Vagina (tissue), 2 donors: ENCODE measurements around the gene RAB20. TPM values are rescaled to one million over a fixed set of nuclear protein-coding genes. Genes with fewer than 3 reads are reported as not detected.

Experiments used
- DNase-seq, 2 donors: peaks; one replicate each; pipeline ENCODE4 v3.0.0-alpha.2; 2017; ENCODE audit errors: extremely low spot score in 2 of 2
- H3K27ac ChIP-seq: fragments of 200-600 bp; sonication (generic); one replicate; pipeline ENCODE4 v1.5.1; 2019
- H3K27me3 ChIP-seq: fragments of 200-600 bp; sonication (generic); one replicate; pipeline ENCODE4 v1.5.1; 2019
- H3K36me3 ChIP-seq, 2 donors: fragments of 200-600 bp; sonication (generic); one replicate each; pipeline ENCODE4 v1.5.1; 2017 to 2019
- H3K4me1 ChIP-seq: fragments of 200-600 bp; sonication (generic); one replicate; pipeline ENCODE4 v1.5.1; 2019
- H3K4me3 ChIP-seq, 2 donors: fragments of 200-600 bp; sonication (generic); 1 replicate in 1 of 2; 2 replicates in 1 of 2; pipeline ENCODE4 v1.5.1; 2016 to 2019
- H3K9me3 ChIP-seq: fragments of 200-600 bp; sonication (generic); one replicate; pipeline ENCODE4 v1.5.1; 2019
- POLR2A ChIP-seq, 2 donors: fragments of 450-650 bp; IDR thresholded peaks; one replicate each; pipeline ENCODE4 v1.6.1; 2017; ENCODE audit warnings: antibody characterized with exemption in 2 of 2, mild to moderate bottlenecking in 2 of 2, moderate library complexity in 2 of 2
- POLR2AphosphoS5 ChIP-seq, 2 donors: sonication (generic); formaldehyde crosslinking; IDR thresholded peaks; one replicate each; pipeline ENCODE4 v1.9.0; 2017; ENCODE audit warnings: antibody characterized with exemption in 2 of 2, mild to moderate bottlenecking in 2 of 2, low read depth in 1 of 2; ENCODE audit not compliant: insufficient read depth in 1 of 2
- intact Hi-C: fragments of 100-400 bp; cut with DNase I; formaldehyde crosslinking; loops from one replicate; pipeline ENCODE4 v1.15.1; 2023
- total RNA-seq: library from RNA; depleted of rRNA; stranded (reverse); fragments of >200 nt; gene quantifications from one replicate; pipeline ENCODE4 v1.2.3, GENCODE V29; 2016
- TF ChIP-seq, protein P1 (sequence below), 3 experiments: fragments of 450-650 bp in 2 of 3; fragments of 200-600 bp in 1 of 3; sonication (generic) in 1 of 3; IDR thresholded peaks; one replicate each; pipeline ENCODE4 v1.5.1; 2017 to 2019; ENCODE audit warnings: antibody characterized with exemption in 3 of 3, mild to moderate bottlenecking in 2 of 3, moderate library complexity in 2 of 3

RAB20 gene
- total RNA-seq, 1 donor from 2014 or later, result 15.2 TPM

DNA sequence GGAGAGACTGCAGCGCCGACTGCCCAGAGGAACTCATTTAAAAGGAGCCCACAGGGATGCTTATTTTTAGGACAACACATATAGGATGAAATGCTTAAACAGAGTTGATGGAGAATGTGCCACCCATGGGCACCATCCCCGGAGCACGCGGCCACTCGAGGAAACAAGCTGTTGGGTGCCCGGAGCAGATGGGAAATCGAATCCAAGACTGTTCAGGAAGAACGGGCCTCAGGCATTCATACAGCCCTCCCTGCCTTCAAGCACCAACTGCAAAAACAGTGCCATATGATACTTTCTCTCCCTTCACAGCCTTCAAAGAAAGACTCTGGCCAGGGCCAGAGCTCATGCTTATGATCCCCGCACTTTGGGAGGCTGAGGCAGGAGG is 40.2 kb downstream of the RAB20 start:
- Histone ChIP-seq H3K36me3 (no peaks in the 10 kb centered on the region), H3K4me3 (no peak overlapping the region), H3K27me3 (no peaks in the 10 kb centered on the region), H3K27ac (peak overlapping the region; percentile 79), H3K9me3 (no peaks in the 10 kb centered on the region), H3K4me1 (peaks cover 29% of the 10 kb centered on the region)
- intact Hi-C loops, result no loop called here
- no peak for TF ChIP-seq POLR2AphosphoS5 (IDR thresholded peaks at IDR 0.05; ENCODE audit: insufficient read depth in 1 of 2, low read depth in 1 of 2)
- TF ChIP-seq, protein P1, sequence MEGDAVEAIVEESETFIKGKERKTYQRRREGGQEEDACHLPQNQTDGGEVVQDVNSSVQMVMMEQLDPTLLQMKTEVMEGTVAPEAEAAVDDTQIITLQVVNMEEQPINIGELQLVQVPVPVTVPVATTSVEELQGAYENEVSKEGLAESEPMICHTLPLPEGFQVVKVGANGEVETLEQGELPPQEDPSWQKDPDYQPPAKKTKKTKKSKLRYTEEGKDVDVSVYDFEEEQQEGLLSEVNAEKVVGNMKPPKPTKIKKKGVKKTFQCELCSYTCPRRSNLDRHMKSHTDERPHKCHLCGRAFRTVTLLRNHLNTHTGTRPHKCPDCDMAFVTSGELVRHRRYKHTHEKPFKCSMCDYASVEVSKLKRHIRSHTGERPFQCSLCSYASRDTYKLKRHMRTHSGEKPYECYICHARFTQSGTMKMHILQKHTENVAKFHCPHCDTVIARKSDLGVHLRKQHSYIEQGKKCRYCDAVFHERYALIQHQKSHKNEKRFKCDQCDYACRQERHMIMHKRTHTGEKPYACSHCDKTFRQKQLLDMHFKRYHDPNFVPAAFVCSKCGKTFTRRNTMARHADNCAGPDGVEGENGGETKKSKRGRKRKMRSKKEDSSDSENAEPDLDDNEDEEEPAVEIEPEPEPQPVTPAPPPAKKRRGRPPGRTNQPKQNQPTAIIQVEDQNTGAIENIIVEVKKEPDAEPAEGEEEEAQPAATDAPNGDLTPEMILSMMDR (IDR thresholded peaks at IDR 0.05), result no peak
- no peak for TF ChIP-seq POLR2A (IDR thresholded peaks at IDR 0.05)
- no peak for DNase-seq

DNA sequence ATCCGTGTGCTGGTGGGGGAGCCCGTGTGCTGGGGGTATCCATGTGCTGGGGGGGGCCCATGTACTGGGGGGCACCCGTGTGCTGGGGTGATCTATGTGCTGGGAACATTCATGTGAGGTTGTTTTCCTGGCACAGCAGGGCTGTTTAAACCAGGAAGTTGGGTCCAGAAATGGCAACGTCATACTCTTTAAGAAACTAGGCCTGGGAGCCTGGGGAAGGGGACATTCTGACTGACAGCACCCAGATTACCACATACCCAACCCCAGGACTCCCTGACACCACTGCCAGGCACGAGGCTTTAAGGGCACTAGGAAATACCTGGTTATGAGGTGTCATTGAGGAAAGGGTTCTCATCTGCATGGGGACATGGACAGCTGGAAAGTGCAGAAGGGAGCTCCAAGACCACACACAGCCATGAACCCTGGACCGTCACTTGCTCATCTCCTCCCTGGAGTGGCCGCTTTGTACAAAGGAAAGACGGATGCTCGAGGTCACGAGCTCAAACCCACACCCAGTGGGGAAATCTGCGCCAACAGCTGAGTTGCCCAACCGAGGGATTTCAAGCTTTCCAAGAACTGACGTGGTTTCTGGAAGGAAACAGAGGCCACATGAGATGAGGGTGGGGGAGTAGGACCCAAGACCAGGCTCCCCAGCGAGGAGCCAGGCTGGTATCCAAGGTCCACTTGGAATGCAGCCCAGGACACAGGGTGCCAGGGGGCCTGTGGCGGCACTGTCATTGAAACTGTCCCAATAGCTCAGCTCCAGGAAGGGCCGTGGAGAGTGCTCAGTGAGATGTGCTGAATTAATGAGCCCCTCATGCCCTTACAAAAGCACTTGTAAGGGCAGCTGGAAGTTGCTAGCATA is 40.9 kb downstream of the RAB20 start:
- no peaks in the 10 kb centered on the region for H3K9me3 ChIP-seq
- peak in 1 of 2 donors; percentile 95 for DNase-seq
- intact Hi-C loops, result no loop called here
- no peaks in the 10 kb centered on the region for H3K36me3 ChIP-seq
- no peaks in the 10 kb centered on the region for H3K27me3 ChIP-seq
- TF ChIP-seq, protein P1 (IDR thresholded peaks at IDR 0.05), result no peak
- TF ChIP-seq POLR2AphosphoS5 (IDR thresholded peaks at IDR 0.05; ENCODE audit: insufficient read depth in 1 of 2, low read depth in 1 of 2), result peak; percentile 59 to 89
- no peak for TF ChIP-seq POLR2A (IDR thresholded peaks at IDR 0.05)
- H3K4me1 ChIP-seq, result peaks cover 26% of the 10 kb centered on the region
- H3K4me3 ChIP-seq, result no peak overlapping the region
- H3K27ac ChIP-seq, result peak overlapping the region; percentile 79

DNA sequence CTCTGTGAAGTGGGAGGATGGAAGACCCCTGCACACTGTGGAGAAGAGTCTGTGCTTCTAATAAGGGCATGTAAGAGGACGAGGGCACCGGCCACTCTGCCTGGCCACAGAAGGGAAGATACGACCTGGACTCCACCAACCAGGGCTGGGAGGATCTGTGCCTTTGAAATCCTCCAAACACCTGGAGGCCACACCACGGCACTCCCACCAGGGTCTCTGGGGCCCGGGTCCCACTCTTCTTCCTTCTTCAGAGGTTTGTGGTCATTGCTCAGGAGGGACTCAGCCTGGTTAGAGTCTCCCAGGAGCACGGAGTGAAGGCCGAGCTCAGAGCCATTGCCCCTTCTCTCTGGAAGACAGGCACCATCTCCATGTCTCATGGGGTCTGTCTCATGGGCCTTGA is 42.0 kb downstream of the RAB20 start:
- no peak for DNase-seq

DNA sequence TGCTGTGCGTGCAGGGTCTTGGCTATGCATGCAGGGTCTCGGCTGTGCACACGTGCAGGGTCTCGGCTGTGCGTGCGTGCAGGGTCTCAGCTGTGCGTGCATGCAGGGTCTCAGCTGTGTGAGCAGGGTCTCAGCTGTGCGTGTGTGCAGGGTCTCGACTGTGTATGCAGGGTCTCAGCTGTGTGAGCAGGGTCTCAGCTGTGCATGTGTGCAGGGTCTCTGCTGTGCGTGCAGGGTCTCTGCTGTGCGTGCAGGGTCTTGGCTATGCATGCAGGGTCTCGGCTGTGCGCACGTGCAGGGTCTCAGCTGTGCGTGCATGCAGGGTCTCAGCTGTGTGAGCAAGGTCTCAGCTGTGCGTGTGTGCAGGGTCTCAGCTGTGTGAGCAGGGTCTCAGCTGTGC is 42.5 kb downstream of the RAB20 start:
- Histone ChIP-seq H3K4me1 (peaks cover 16% of the 10 kb centered on the region), H3K27me3 (no peaks in the 10 kb centered on the region), H3K9me3 (no peaks in the 10 kb centered on the region), H3K36me3 (no peaks in the 10 kb centered on the region), H3K27ac (no peak overlapping the region), H3K4me3 (no peak overlapping the region)
- intact Hi-C loops, result no loop called here
- TF ChIP-seq, protein P1 (IDR thresholded peaks at IDR 0.05), result no peak
- TF ChIP-seq POLR2A (IDR thresholded peaks at IDR 0.05), result no peak
- no peak for TF ChIP-seq POLR2AphosphoS5 (IDR thresholded peaks at IDR 0.05; ENCODE audit: insufficient read depth in 1 of 2, low read depth in 1 of 2)
- DNase-seq, result no peak

More for the DNA sequence above, 42.0 kb downstream of the RAB20 start:
- H3K36me3 ChIP-seq, result no peaks in the 10 kb centered on the region
- H3K27ac ChIP-seq, result peak overlapping the region; percentile 79
- H3K4me3 ChIP-seq, result no peak overlapping the region
- no peaks in the 10 kb centered on the region for H3K9me3 ChIP-seq
- H3K4me1 ChIP-seq, result peaks cover 18% of the 10 kb centered on the region
- H3K27me3 ChIP-seq, result no peaks in the 10 kb centered on the region
- TF ChIP-seq POLR2A (IDR thresholded peaks at IDR 0.05), result no peak
- TF ChIP-seq, protein P1 (IDR thresholded peaks at IDR 0.05), result no peak
- intact Hi-C loops, result no loop called here

DNA sequence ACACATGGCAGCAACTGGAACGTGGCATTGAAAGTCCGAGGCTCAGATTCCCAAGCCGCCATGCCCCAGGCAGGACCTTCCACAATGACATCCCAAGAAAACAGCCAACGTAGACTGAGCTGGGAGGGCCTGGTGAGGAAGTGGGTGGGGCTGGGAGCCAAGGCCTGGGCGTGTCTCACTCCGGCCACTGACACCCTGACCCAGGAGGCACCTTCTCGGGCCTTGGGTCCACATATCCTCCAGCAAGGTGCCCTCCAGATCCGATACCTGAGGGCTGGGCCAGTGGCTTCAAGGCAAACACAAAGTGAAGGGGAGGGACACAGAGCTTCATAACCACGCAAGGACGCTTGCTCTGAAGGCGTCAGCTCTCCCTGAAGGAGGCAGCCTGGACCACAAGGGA is 43.0 kb downstream of the RAB20 start:
- H3K36me3 ChIP-seq, result no peaks in the 10 kb centered on the region
- DNase-seq, result no peak
- intact Hi-C loops, result no loop called here
- no peak overlapping the region for H3K27ac ChIP-seq
- H3K9me3 ChIP-seq, result no peaks in the 10 kb centered on the region
- TF ChIP-seq POLR2A (IDR thresholded peaks at IDR 0.05), result no peak
- TF ChIP-seq, protein P1 (IDR thresholded peaks at IDR 0.05), result no peak
- no peak for TF ChIP-seq POLR2AphosphoS5 (IDR thresholded peaks at IDR 0.05; ENCODE audit: insufficient read depth in 1 of 2, low read depth in 1 of 2)
- no peaks in the 10 kb centered on the region for H3K27me3 ChIP-seq
- H3K4me1 ChIP-seq, result peaks cover 16% of the 10 kb centered on the region
- no peak overlapping the region for H3K4me3 ChIP-seq
